Thyroid gland (tissue), 4 donors: Measurements from ENCODE around the gene OR10A5. TPM values are rescaled to one million over a fixed set of nuclear protein-coding genes. Genes with fewer than 3 reads are reported as not detected.
"Not testable (repeated sequence)": the region's sequence is repeated elsewhere in the genome, so short reads cannot be mapped to it uniquely, and the experiment has no call there.

Experiments
- DNase-seq, 2 donors: peaks; one replicate each; pipeline ENCODE4 v3.0.0-alpha.2; 2019
- H3K27ac ChIP-seq, 3 donors: fragments of 200-600 bp; sonication (generic); 1 replicate in 2 of 3; 2 replicates in 1 of 3; pipeline ENCODE4 v1.5.1; 2016 to 2019; ENCODE audit warnings: mild to moderate bottlenecking in 1 of 3, moderate library complexity in 1 of 3
- H3K27me3 ChIP-seq: fragments of 200-600 bp; sonication (generic); one replicate; pipeline ENCODE4 v1.5.1; 2019
- H3K36me3 ChIP-seq, 2 donors: fragments of 200-600 bp; sonication (generic); one replicate each; pipeline ENCODE4 v1.5.1; 2016 to 2019
- H3K4me1 ChIP-seq, 2 donors: fragments of 200-600 bp; sonication (generic); one replicate each; pipeline ENCODE4 v1.5.1; 2017 to 2019
- H3K4me3 ChIP-seq, 3 donors: fragments of 200-600 bp; sonication (generic); replicated peaks in 1 of 3; 1 replicate in 2 of 3; 2 replicates in 1 of 3; pipeline ENCODE4 v1.5.1; 2016; ENCODE audit warnings: mild to moderate bottlenecking in 1 of 3
- H3K9me3 ChIP-seq: fragments of 200-600 bp; sonication (generic); one replicate; pipeline ENCODE4 v1.5.1; 2017
- POLR2A ChIP-seq, 2 donors: fragments of 450-650 bp; IDR thresholded peaks; one replicate each; pipeline ENCODE4 v1.6.1; 2017; ENCODE audit warnings: antibody characterized with exemption in 2 of 2, mild to moderate bottlenecking in 2 of 2, moderate library complexity in 1 of 2
- WGBS, 2 donors: methylation state at CpG; one replicate each; pipeline ENCODE4 v1.1.5; 2017; 5-methylcytosine and 5-hydroxymethylcytosine counted together
- intact Hi-C: fragments of 100-400 bp; cut with DNase I; formaldehyde crosslinking; loops from one replicate; pipeline ENCODE4 v1.15.1; 2023
- total RNA-seq, 4 donors: library from RNA; depleted of rRNA; stranded (reverse); fragments of >200 nt; gene quantifications; one replicate each; pipeline ENCODE4 v1.2.3, GENCODE V29; 2016
- TF ChIP-seq, protein P1 (sequence below), 6 experiments: fragments of 200-600 bp in 3 of 6; fragments of 450-650 bp in 3 of 6; sonication (generic) in 3 of 6; IDR thresholded peaks; one replicate each; pipeline ENCODE4 v1.5.1; 2016 to 2019; ENCODE audit warnings: antibody characterized with exemption in 6 of 6, mild to moderate bottlenecking in 2 of 6, inconsistent platforms in 1 of 6, moderate library complexity in 1 of 6

OR10A5 gene
- total RNA-seq, 4 donors from 2014 or later, result not detected

DNA sequence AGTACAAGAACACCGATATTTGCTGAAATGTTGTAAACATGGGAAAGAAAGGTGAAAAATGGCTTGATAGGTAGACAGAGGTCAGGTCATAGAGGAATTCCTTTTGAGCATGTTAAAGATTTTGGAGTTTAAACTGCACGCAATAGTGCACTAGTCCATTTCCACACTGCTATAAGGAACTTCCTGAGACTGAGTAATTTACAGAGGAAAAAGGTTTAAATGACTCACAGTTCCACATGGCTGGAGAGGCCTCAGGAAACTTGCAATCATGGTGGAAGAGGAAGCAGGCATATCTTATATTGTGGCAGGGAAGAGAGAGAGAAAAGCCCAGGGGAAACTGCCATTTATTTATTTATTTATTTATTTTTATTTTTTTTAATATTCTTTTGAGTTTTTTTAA, 5.0 kb downstream of the OR10A5 start:
- DNase-seq, result no peak
- Histone ChIP-seq H3K36me3 (no peaks in the 10 kb centered on the region), H3K4me1 (no peaks in the 10 kb centered on the region), H3K4me3 (no peak overlapping the region), H3K27ac (no peak overlapping the region), H3K9me3 (no peaks in the 10 kb centered on the region), H3K27me3 (no peaks in the 10 kb centered on the region)
- 83 to 88% methylated on average over 2 of the region's 2 CpGs for WGBS, 2 donors
- TF ChIP-seq POLR2A (IDR thresholded peaks at IDR 0.05), result no peak
- TF ChIP-seq, protein P1, sequence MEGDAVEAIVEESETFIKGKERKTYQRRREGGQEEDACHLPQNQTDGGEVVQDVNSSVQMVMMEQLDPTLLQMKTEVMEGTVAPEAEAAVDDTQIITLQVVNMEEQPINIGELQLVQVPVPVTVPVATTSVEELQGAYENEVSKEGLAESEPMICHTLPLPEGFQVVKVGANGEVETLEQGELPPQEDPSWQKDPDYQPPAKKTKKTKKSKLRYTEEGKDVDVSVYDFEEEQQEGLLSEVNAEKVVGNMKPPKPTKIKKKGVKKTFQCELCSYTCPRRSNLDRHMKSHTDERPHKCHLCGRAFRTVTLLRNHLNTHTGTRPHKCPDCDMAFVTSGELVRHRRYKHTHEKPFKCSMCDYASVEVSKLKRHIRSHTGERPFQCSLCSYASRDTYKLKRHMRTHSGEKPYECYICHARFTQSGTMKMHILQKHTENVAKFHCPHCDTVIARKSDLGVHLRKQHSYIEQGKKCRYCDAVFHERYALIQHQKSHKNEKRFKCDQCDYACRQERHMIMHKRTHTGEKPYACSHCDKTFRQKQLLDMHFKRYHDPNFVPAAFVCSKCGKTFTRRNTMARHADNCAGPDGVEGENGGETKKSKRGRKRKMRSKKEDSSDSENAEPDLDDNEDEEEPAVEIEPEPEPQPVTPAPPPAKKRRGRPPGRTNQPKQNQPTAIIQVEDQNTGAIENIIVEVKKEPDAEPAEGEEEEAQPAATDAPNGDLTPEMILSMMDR (IDR thresholded peaks at IDR 0.05), result no peak
- intact Hi-C loops, result no loop called here

DNA sequence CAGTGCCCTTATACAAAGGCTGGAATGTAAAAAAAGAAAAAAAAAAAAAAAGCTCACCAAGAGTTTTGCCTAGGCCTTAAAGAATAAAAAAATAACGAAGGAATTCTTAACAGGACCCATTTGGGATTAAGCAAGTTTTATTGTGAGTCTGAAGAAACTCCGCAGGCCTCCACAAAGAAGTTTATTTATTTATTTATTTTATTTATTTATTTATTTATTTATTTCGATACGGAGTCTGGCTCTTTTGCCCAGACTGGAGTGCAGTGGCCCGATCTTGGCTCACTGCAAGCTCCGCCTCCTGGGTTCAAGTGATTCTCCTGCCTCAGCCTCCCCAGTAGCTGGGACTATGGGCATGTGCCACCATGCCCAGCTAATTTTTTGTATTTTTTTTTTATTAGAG, 9.3 kb downstream of the OR10A5 start:
- H3K27ac ChIP-seq, H3K4me1 ChIP-seq, DNase-seq, intact Hi-C loops, H3K9me3 ChIP-seq, H3K36me3 ChIP-seq, H3K27me3 ChIP-seq, H3K4me3 ChIP-seq: not testable (repeated sequence)
- 95% methylated on average over 6 of the region's 6 CpGs for WGBS, 2 donors

DNA sequence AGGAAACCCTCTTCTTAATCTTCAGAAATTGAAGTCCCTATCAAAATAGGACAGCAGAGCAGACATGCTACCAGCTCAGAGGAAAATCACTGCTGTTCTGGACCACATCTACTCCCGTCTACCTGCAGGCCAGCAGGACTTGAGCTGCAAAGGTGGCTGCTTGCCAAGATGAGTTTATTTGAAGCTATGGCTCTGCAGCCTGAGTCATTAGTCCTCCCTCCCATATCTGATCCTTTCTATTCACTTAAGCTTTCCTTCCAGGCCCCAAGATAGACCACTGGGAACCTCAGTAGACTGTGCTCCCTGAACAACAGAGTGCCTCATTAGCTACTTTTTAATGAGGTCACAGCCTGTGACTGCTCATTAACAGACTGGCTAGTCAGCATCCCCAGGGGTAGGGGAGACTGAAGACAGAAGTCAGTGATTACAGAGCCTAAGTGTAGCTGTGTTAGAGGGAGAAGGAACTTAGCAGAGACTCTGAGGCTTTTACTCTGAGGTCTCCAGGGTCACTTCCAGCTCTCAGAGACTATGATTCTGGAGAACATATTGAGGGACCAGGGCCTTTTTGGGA, 10.6 kb downstream of the OR10A5 start:
- Histone ChIP-seq H3K4me1 (no peaks in the 10 kb centered on the region), H3K27ac (no peak overlapping the region), H3K27me3 (no peaks in the 10 kb centered on the region), H3K9me3 (no peaks in the 10 kb centered on the region), H3K36me3 (no peaks in the 10 kb centered on the region), H3K4me3 (no peak overlapping the region)
- intact Hi-C loops, result no loop called here
- TF ChIP-seq POLR2A (IDR thresholded peaks at IDR 0.05), result no peak
- TF ChIP-seq, protein P1 (IDR thresholded peaks at IDR 0.05), result no peak
- no peak for DNase-seq
- 18 to 38% methylated on average over 1 of the region's 1 CpG for WGBS, 2 donors

DNA sequence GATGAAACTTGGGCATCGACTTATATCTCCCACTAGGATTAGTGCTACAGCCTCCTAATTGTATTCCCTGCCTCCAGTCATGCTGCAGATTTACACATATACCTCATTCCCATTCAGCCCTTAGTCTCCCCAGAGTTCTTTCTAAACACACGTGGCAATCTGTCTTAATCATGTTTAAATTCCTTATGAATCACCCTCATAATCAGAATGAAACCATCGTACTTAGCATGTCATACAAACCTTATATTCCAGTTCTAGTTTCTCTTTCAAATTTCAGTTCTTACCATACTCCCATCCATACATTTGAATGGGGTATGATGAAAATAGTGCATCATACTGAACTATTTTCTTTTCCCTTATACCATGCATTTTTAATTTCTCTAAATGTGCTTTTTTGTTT, 11.4 kb downstream of the OR10A5 start:
- no peaks in the 10 kb centered on the region for H3K27me3 ChIP-seq

DNA sequence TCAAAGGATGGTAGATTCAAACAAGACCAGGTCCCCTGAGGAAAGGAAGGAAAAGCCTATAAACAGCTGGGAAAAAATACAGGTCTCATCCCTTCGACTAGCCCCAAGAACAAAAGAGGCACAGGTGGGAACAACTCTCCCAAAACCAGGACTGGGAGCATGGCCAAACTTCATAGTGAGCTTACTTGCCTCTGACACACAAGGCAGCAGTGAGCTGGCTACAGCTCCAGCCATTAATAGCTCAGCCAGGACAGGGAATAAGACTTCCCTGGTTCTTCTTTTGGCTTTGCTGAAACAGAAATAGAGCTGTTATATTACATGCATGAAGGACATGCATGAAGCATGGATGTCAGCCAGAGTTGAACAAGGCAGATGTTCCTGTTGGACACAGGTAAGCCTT, 17.5 kb downstream of the OR10A5 start, which contains the start of gene OR10A2:
Gene OR10A2, plus strand, starts transcription at position 97 of the 400 bp plus-strand sequence. CDS start 6,698 bp downstream, outside the sequence.
- no peak for DNase-seq

More for the DNA sequence above, 11.4 kb downstream of the OR10A5 start:
- DNase-seq, result no peak
- Histone ChIP-seq H3K4me1 (no peaks in the 10 kb centered on the region), H3K27ac (no peak overlapping the region), H3K36me3 (no peaks in the 10 kb centered on the region), H3K4me3 (no peak overlapping the region), H3K9me3 (no peaks in the 10 kb centered on the region)
- WGBS, 2 donors, result 65 to 81% methylated on average over 3 of the region's 3 CpGs
- intact Hi-C loops, result no loop called here
- no peak for TF ChIP-seq POLR2A (IDR thresholded peaks at IDR 0.05)
- TF ChIP-seq, protein P1 (IDR thresholded peaks at IDR 0.05), result no peak

More for the DNA sequence above, 17.5 kb downstream of the OR10A5 start, which contains the start of gene OR10A2:
- Histone ChIP-seq H3K9me3 (no peaks in the 10 kb centered on the region), H3K4me3 (no peak within 1 kb of the TSS), H3K27me3 (no peaks in the 10 kb centered on the region), H3K27ac (no peak within 1 kb of the TSS), H3K4me1 (no peaks in the 10 kb centered on the region), H3K36me3 (no peaks in the 10 kb centered on the region)
- 53 to 64% methylated on average over 1 of the region's 1 CpG for WGBS, 2 donors
- intact Hi-C loops, result no loop called here
- TF ChIP-seq, protein P1 (IDR thresholded peaks at IDR 0.05), result no peak
- TF ChIP-seq POLR2A (IDR thresholded peaks at IDR 0.05), result no peak
